Measurements from ENCODE around the gene KRTAP11-1.

The KRTAP11-1 gene

DNA sequence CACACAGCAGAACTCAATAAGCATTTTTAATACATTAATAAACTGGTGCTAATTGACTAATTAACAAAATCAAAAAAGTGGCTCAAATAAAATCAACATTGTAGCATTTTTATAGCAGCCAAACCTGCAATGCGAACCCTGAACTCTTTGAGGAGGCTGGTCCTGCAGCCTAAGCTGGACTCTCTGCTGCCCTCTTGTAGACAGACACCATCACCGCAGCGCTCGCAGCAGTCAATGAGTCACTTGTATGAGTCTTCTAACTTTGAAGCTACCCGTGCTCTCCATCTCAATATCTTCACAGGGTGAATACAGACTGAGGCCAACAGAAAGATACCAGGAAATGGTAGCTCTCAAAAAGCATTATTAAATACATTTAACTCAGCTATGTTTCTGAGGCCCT is 42.1 kb downstream of the KRTAP11-1 start:
- Histone ChIP-seq H3K4me3 (ENCODE audit: low read depth, low read length) (no peak overlapping the region), H3K27me3 (ENCODE audit: insufficient read depth, low read length) (no peaks in the 10 kb centered on the region), H3K4me1 (ENCODE audit: control insufficient read depth, insufficient read depth, low read length, unreplicated experiment) (no peaks in the 10 kb centered on the region), H2AFZ (ENCODE audit: low read length, unreplicated experiment) (no peak overlapping the region), H3K79me2 (ENCODE audit: control insufficient read depth, insufficient read depth, low read length, unreplicated experiment) (no peaks in the 10 kb centered on the region), H3K27ac (ENCODE audit: low read depth, low read length) (no peak overlapping the region), H3K36me3 (ENCODE audit: insufficient read depth, low read length) (no peaks in the 10 kb centered on the region)

DNA sequence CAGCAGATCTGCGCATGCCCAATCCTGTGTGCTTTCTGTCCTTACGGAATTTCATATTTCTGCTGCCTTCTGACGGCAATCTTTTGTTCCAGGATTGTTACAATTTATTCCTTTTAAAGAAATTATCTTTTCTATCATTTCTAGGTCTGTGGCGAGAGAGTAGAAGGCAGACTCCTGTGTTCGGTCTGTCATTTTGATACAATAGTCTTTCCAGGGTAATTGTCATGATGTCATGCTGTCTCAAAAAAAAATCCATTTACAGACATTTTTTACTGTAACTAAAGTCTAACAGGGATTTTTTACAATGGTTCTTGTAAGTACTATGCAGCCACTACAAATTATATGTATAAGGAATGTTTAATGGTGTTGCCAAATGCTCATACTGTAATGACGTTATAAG is 42.8 kb downstream of the KRTAP11-1 start:
- Histone ChIP-seq H3K27me3 (ENCODE audit: insufficient read depth, low read length) (no peaks in the 10 kb centered on the region), H3K4me1 (ENCODE audit: control insufficient read depth, insufficient read depth, low read length, unreplicated experiment) (no peaks in the 10 kb centered on the region), H3K79me2 (ENCODE audit: control insufficient read depth, insufficient read depth, low read length, unreplicated experiment) (no peaks in the 10 kb centered on the region), H3K27ac (ENCODE audit: low read depth, low read length) (no peak overlapping the region), H3K36me3 (ENCODE audit: insufficient read depth, low read length) (no peaks in the 10 kb centered on the region), H2AFZ (ENCODE audit: low read length, unreplicated experiment) (no peak overlapping the region), H3K4me3 (ENCODE audit: low read depth, low read length) (no peak overlapping the region)

DNA sequence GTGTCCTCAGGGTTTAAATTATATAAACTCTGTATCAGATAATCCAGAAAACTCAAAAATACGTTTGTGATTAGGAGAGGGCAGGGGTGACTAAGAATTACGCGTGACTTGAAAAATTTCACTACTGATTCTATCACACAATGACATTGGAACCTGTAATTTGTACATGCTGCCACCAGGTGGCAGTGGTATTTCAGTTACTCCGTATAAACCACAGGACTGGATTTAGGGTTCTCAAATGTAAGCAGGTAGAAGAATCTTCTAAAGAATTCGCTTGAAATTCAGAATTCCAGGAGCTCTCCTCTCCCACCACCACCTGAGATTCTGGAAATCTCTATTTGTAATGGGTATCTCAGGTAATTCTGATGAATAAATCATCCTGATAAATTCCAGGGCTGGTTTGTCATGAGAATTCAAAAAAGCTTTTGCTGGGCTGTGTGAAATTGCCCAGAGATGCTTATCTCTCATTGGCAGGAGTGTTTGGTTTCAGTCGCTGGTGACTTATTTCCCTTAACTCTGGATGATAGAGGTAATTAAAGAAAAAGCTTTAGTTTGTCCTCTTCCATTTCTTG is 50.1 kb downstream of the KRTAP11-1 start:
- Histone ChIP-seq H3K27me3 (ENCODE audit: insufficient read depth, low read length) (no peaks in the 10 kb centered on the region), H3K4me3 (ENCODE audit: low read depth, low read length) (no peak overlapping the region), H2AFZ (ENCODE audit: low read length, unreplicated experiment) (no peak overlapping the region), H3K27ac (ENCODE audit: low read depth, low read length) (no peak overlapping the region), H3K4me1 (ENCODE audit: control insufficient read depth, insufficient read depth, low read length, unreplicated experiment) (no peaks in the 10 kb centered on the region), H3K79me2 (ENCODE audit: control insufficient read depth, insufficient read depth, low read length, unreplicated experiment) (no peaks in the 10 kb centered on the region), H3K36me3 (ENCODE audit: insufficient read depth, low read length) (no peaks in the 10 kb centered on the region)
